PC-9 (cell line): Measurements from ENCODE around the gene SERPINE1. TPM values are rescaled to one million over a fixed set of nuclear protein-coding genes. Genes with fewer than 3 reads are reported as not detected.
A peak's percentile ranks its signal among the peaks of the same experiment; 100 is the strongest.

Source experiments
- BruUV-seq: library from RNA; stranded (reverse); fragments of 400-500 nt; replicated peaks from 2 replicates; lab custom pipeline; 2021; lab: Mats Ljungman, UMichigan
- CTCF ChIA-PET: fragments of 300-600 bp; sonication (Branson Sonifier 250); formaldehyde crosslinking; loops from one replicate; lab custom pipeline; 2022; ENCODE audit warnings: antibody characterized with exemption; lab: Charles Lee
- POLR2A ChIA-PET: fragments of 300-600 bp; sonication (Branson Sonifier 250); formaldehyde crosslinking; loops from one replicate; lab custom pipeline; 2022; ENCODE audit warnings: antibody characterized with exemption; ENCODE audit not compliant: unreplicated experiment; lab: Charles Lee
- DNase-seq, 2 experiments: peaks; one replicate each; pipeline versions ENCODE4 v3.0.0 to v3.0.0-alpha.2; 2015 to 2022; ENCODE audit warnings: mixed read lengths in 1 of 2
- H2AFZ ChIP-seq: fragments of 200-600 bp; sonication (generic); 2 replicates; pipeline ENCODE4 v1.8.1; 2017; ENCODE audit warnings: antibody characterized with exemption
- H3F3A ChIP-seq: fragments of 200-600 bp; sonication (generic); 2 replicates; pipeline ENCODE4 v1.8.1; 2017; ENCODE audit warnings: antibody characterized with exemption, mild to moderate bottlenecking, low read depth; ENCODE audit not compliant: insufficient read depth
- H3K27ac ChIP-seq: fragments of 200-600 bp; sonication (generic); 2 replicates; pipeline ENCODE4 v1.6.1; 2016; ENCODE audit warnings: mixed run types
- H3K27me3 ChIP-seq: fragments of 200-600 bp; sonication (generic); 2 replicates; pipeline ENCODE4 v1.6.1; 2016; ENCODE audit warnings: low read depth, mixed run types; ENCODE audit not compliant: insufficient read depth
- H3K36me3 ChIP-seq: fragments of 200-600 bp; sonication (generic); 2 replicates; pipeline ENCODE4 v1.6.1; 2016; ENCODE audit warnings: low read depth, mixed run types
- H3K4me1 ChIP-seq: fragments of 200-600 bp; sonication (generic); replicated peaks from 2 replicates; pipeline ENCODE4 v1.6.1; 2016; ENCODE audit warnings: mixed run types; ENCODE audit not compliant: insufficient read depth
- H3K4me2 ChIP-seq: fragments of 200-600 bp; sonication (generic); 2 replicates; pipeline ENCODE4 v1.6.1; 2017; ENCODE audit warnings: mixed run types
- H3K4me3 ChIP-seq: fragments of 200-600 bp; sonication (generic); 2 replicates; pipeline ENCODE4 v1.6.1; 2016; ENCODE audit warnings: mixed run types
- H3K79me2 ChIP-seq: fragments of 200-600 bp; sonication (generic); 2 replicates; pipeline ENCODE4 v1.6.1; 2017; ENCODE audit warnings: low read depth, mixed run types
- H3K9me2 ChIP-seq: fragments of 200-600 bp; sonication (generic); 2 replicates; pipeline ENCODE4 v1.8.1; 2017; ENCODE audit warnings: mild to moderate bottlenecking; ENCODE audit not compliant: insufficient read depth
- H3K9me3 ChIP-seq: fragments of 200-600 bp; sonication (generic); 2 replicates; pipeline ENCODE4 v1.8.1; 2016; ENCODE audit warnings: low read depth; ENCODE audit not compliant: insufficient read depth
- H4K20me1 ChIP-seq: fragments of 200-600 bp; sonication (generic); 2 replicates; pipeline ENCODE4 v1.8.1; 2017; ENCODE audit not compliant: insufficient read depth
- CTCF ChIP-seq: fragments of 200-600 bp; sonication (generic); conservative IDR thresholded peaks from 2 replicates; pipeline ENCODE4 v1.6.1; 2017; ENCODE audit warnings: mixed run types, antibody characterized with exemption, mild to moderate bottlenecking, moderate library complexity
- EZH2 ChIP-seq: fragments of 200-600 bp; sonication (generic); IDR thresholded peaks from 2 replicates; pipeline ENCODE4 v1.8.0; 2017; ENCODE audit warnings: antibody characterized with exemption, low read depth
- intact Hi-C: fragments of 100-400 bp; cut with micrococcal nuclease; formaldehyde crosslinking; loops from one replicate; pipeline ENCODE4 v1.10.0; 2022; ENCODE audit not compliant: unreplicated experiment
- total RNA-seq: library from RNA; stranded (reverse); gene quantifications from 2 replicates; pipeline ENCODE4 v1.2.3, GENCODE V29; 2021

The SERPINE1 gene
- total RNA-seq, 1 experiment from 2014 or later, result 36.2 TPM

GRCh38 chr7:101153969-101154692 is 27.2 kb downstream of the SERPINE1 start, which contains the start of gene AP1S1:
Gene AP1S1 (plus strand): TSS chr7:101154476. CDS start chr7:101154515, 39 bp downstream.
- DNase-seq, result peak; percentile 83 to 92
- peak within 1 kb of the TSS; percentile 84 for H3K4me3 ChIP-seq
- no TSS peak for BruUV-seq
- peaks cover 32% of the 10 kb centered on the region for H3F3A ChIP-seq
- peak within 1 kb of the TSS; percentile 76 for H2AFZ ChIP-seq
- peaks cover 38% of the 10 kb centered on the region for H3K4me1 ChIP-seq
- H4K20me1 ChIP-seq, result no peaks in the 10 kb centered on the region
- peak within 1 kb of the TSS; percentile 97 for H3K4me2 ChIP-seq
- no peak for TF ChIP-seq CTCF
- no peak for TF ChIP-seq EZH2
- H3K9me3 ChIP-seq, result no peaks in the 10 kb centered on the region
- intact Hi-C loops, result no loop called here
- ChIA-PET CTCF (interaction anchor here (0.6 kb wide), 1 partner anchor 129 kb away, joined by 3 read pairs; no protein-coding TSS in a partner anchor), POLR2A (no interaction called here)
- no peaks in the 10 kb centered on the region for H3K27me3 ChIP-seq
- H3K27ac ChIP-seq, result peak within 1 kb of the TSS; percentile 54
- peaks cover 13% of the 10 kb centered on the region for H3K36me3 ChIP-seq
- no peaks in the 10 kb centered on the region for H3K9me2 ChIP-seq
- H3K79me2 ChIP-seq, result peaks cover 40% of the 10 kb centered on the region

GRCh38 chr7:101154693-101155102 is 27.8 kb downstream of the SERPINE1 start:
- peak overlapping the region; percentile 76 for H2AFZ ChIP-seq
- peak overlapping the region; percentile 97 for H3K4me2 ChIP-seq
- peak overlapping the region; percentile 84 for H3K4me3 ChIP-seq
- H4K20me1 ChIP-seq, result no peaks in the 10 kb centered on the region
- no peak for TF ChIP-seq CTCF
- TF ChIP-seq EZH2, result no peak
- peaks cover 44% of the 10 kb centered on the region for H3K4me1 ChIP-seq
- no TSS peak for BruUV-seq
- peaks cover 13% of the 10 kb centered on the region for H3K36me3 ChIP-seq
- peaks cover 40% of the 10 kb centered on the region for H3K79me2 ChIP-seq
- peak in 1 of 2 experiments; percentile 27 for DNase-seq
- intact Hi-C loops, result no loop called here
- ChIA-PET POLR2A (interaction anchor here (0.5 kb wide), 1 partner anchor 45 kb away, joined by 3 read pairs; no protein-coding TSS in a partner anchor), CTCF (no interaction called here)
- peak overlapping the region; percentile 54 for H3K27ac ChIP-seq
- H3K9me3 ChIP-seq, result no peaks in the 10 kb centered on the region
- H3F3A ChIP-seq, result peaks cover 32% of the 10 kb centered on the region
- no peaks in the 10 kb centered on the region for H3K9me2 ChIP-seq
- H3K27me3 ChIP-seq, result no peaks in the 10 kb centered on the region

GRCh38 chr7:101155303-101155702 is 28.4 kb downstream of the SERPINE1 start:
- no peaks in the 10 kb centered on the region for H4K20me1 ChIP-seq
- H3F3A ChIP-seq, result peaks cover 36% of the 10 kb centered on the region
- intact Hi-C loops, result no loop called here
- no peak for DNase-seq
- H3K36me3 ChIP-seq, result peaks cover 13% of the 10 kb centered on the region
- H3K27ac ChIP-seq, result peak overlapping the region; percentile 54
- H2AFZ ChIP-seq, result peak overlapping the region; percentile 76; the same call in 1 of the 2 replicates
- H3K4me3 ChIP-seq, result peak overlapping the region; percentile 84
- no peak for TF ChIP-seq CTCF
- no peaks in the 10 kb centered on the region for H3K9me3 ChIP-seq
- H3K4me2 ChIP-seq, result peak overlapping the region; percentile 97
- H3K79me2 ChIP-seq, result peaks cover 40% of the 10 kb centered on the region
- no peaks in the 10 kb centered on the region for H3K27me3 ChIP-seq
- BruUV-seq, result TSS peak; percentile 30
- ChIA-PET POLR2A (interaction anchor here (0.5 to 0.6 kb wide), 2 partner anchors 45 to 55 kb away, joined by 3 to 5 read pairs; no protein-coding TSS in a partner anchor), CTCF (interaction anchor here (0.6 kb wide), 1 partner anchor 1027 kb away, joined by 4 read pairs; no protein-coding TSS in a partner anchor)
- H3K4me1 ChIP-seq, result peaks cover 50% of the 10 kb centered on the region
- H3K9me2 ChIP-seq, result no peaks in the 10 kb centered on the region
